Chondrocyte (in vitro differentiated cells): ENCODE measurements around the gene CPD. TPM values are rescaled to one million over a fixed set of nuclear protein-coding genes. Genes with fewer than 3 reads are reported as not detected.

ENCODE experiments used
- DNase-seq: peaks from one replicate; pipeline ENCODE4 v3.0.0; 2021; ENCODE audit warnings: mixed read lengths, low spot score
- H3K27ac Mint-ChIP-seq: one replicate; pipeline ENCODE4 v1.8.0; 2021; ENCODE audit warnings: mild to moderate bottlenecking, moderate library complexity, mixed read lengths; ENCODE audit not compliant: unreplicated experiment
- H3K27me3 Mint-ChIP-seq: 2 replicates; pipeline ENCODE4 v1.8.0; 2021; ENCODE audit warnings: low read depth, mixed read lengths
- H3K36me3 Mint-ChIP-seq: 2 replicates; pipeline ENCODE4 v1.8.0; 2021; ENCODE audit warnings: low read depth, mixed read lengths
- H3K4me1 Mint-ChIP-seq: 2 replicates; pipeline ENCODE4 v1.8.0; 2021; ENCODE audit warnings: low read depth, mild to moderate bottlenecking, mixed read lengths
- H3K4me3 Mint-ChIP-seq: one replicate; pipeline ENCODE4 v1.8.0; 2021; ENCODE audit warnings: mild to moderate bottlenecking, moderate library complexity, mixed read lengths; ENCODE audit not compliant: unreplicated experiment
- H3K9me3 Mint-ChIP-seq: 2 replicates; pipeline ENCODE4 v1.8.0; 2021; ENCODE audit warnings: low read depth, mixed read lengths
- total RNA-seq: library from RNA; stranded (reverse); gene quantifications from 3 replicates; pipeline ENCODE4 v1.2.1, GENCODE V29; 2021
- TF ChIP-seq, protein P1 (sequence below): fragments of 200-600 bp; sonication (generic); IDR thresholded peaks from 2 replicates; pipeline ENCODE4 v1.5.0; 2021; ENCODE audit warnings: antibody characterized with exemption, mild to moderate bottlenecking, moderate library complexity

Gene CPD
- total RNA-seq, 1 donor from 2014 or later, result 78.1 TPM

DNA sequence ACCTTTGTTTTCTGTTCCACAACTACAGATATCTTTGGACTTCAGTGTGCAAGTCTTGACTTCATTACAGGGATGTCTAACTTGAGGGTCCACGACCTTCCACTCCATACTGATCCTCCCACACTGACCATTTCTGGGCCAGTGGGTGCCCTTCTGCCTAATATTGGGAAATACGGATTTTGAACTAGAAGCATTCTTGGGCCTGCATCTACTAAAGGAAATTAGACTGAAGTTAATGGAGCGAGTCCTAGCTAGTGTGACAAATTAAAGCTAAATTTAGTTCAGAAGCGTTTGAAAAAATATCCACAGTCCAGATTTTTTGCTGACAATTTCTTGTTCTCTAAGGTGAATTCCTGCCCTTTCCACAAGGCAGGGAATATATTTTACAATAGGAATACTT is 34.9 kb upstream of the CPD start:
- H3K4me1 Mint-ChIP-seq, result peaks cover 41% of the 10 kb centered on the region
- TF ChIP-seq, protein P1, sequence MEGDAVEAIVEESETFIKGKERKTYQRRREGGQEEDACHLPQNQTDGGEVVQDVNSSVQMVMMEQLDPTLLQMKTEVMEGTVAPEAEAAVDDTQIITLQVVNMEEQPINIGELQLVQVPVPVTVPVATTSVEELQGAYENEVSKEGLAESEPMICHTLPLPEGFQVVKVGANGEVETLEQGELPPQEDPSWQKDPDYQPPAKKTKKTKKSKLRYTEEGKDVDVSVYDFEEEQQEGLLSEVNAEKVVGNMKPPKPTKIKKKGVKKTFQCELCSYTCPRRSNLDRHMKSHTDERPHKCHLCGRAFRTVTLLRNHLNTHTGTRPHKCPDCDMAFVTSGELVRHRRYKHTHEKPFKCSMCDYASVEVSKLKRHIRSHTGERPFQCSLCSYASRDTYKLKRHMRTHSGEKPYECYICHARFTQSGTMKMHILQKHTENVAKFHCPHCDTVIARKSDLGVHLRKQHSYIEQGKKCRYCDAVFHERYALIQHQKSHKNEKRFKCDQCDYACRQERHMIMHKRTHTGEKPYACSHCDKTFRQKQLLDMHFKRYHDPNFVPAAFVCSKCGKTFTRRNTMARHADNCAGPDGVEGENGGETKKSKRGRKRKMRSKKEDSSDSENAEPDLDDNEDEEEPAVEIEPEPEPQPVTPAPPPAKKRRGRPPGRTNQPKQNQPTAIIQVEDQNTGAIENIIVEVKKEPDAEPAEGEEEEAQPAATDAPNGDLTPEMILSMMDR, result no peak
- H3K27ac Mint-ChIP-seq, result no peak overlapping the region
- no peak for DNase-seq
- no peaks in the 10 kb centered on the region for H3K36me3 Mint-ChIP-seq
- H3K4me3 Mint-ChIP-seq, result no peak overlapping the region
- H3K9me3 Mint-ChIP-seq, result no peaks in the 10 kb centered on the region
- no peaks in the 10 kb centered on the region for H3K27me3 Mint-ChIP-seq

DNA sequence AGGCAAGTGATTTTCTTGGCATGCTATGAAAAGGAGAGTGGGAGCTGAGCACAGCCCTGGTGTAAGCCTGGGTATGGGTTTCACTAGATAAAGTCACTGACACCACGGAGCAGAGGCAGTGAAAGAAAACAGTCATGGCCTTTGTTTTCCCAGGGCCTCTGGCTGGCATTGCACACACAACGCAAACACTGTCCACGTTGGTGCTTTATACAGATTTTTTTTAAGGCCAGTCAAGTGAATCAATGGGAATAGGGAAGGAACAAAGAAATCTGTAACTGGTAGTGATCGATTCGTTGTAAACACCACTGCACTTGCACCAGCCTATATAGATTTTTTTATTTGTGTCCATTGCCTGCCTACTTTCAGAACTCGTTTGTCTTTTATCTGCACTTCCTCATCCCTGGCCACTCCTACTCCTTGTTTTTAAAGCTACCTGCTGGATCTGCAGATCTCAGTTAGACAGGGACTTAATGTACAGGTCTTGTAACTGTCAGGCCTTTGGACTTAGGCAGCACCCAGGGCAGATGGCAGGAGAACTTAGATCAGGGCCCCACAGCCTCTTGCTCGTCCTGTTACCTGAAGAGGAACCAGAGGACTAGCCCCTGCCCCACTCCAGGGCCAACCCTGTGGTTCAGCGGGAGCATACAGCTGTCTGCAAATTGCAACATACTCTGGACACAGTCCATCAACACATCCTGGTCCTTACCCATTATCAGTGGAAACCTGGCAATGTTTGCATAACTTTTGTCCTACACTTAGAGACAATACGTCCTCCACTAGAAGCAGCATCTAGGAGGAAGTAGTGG is 34.2 kb upstream of the CPD start:
- Mint-ChIP-seq H3K27me3 (no peaks in the 10 kb centered on the region), H3K36me3 (no peaks in the 10 kb centered on the region), H3K4me3 (no peak overlapping the region), H3K4me1 (peaks cover 39% of the 10 kb centered on the region), H3K9me3 (no peaks in the 10 kb centered on the region), H3K27ac (peak overlapping the region; percentile 45)
- no peak for DNase-seq
- TF ChIP-seq, protein P1, result no peak

DNA sequence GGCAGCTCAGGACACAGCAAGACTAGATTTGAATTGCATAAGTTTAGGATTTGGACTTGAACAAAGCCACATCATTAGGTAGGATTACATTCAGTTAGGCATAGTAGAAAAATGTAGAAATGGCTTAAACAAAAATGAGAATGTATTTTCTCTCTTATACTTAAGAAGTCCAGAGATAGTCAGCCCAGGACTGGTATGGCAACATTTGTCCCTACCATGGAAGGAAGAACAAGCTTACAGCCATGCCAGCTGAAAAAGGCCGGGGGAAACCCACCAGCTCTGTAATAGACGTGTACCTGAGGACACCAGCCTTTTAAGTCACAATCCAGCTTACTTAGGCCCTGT is 33.7 kb upstream of the CPD start:
- peak overlapping the region; percentile 22 for H3K27ac Mint-ChIP-seq
- peaks cover 34% of the 10 kb centered on the region for H3K4me1 Mint-ChIP-seq
- H3K36me3 Mint-ChIP-seq, result no peaks in the 10 kb centered on the region
- H3K27me3 Mint-ChIP-seq, result no peaks in the 10 kb centered on the region
- TF ChIP-seq, protein P1, result no peak
- H3K4me3 Mint-ChIP-seq, result no peak overlapping the region
- H3K9me3 Mint-ChIP-seq, result no peaks in the 10 kb centered on the region
- no peak for DNase-seq

DNA sequence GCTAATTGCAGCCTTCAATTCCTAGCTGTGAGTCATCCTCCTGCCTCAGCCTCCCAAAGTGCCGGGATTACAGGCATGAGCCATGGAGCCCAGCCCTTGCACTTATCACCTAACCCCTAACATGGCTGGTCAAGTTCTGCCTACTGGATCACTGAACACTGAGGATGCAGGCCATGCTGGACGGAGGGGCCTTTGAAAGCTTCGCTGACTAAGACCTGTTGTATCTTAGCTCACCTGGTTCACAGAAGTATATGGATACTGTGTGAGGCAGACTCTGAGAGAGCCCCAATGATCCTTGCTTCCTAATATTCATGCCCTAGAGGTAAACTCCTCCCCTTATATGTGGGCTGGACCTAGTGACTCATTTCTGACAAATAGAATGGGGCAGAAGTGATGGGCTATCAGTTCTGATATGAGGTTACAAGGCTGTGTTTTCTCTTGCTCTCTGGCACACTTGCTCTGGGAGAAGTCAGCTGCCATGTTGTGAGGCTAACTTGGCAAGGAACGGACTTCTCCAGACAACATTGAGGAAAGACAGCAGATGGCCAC is 33.1 kb upstream of the CPD start:
- TF ChIP-seq, protein P1, result no peak
- no peak overlapping the region for H3K4me3 Mint-ChIP-seq
- H3K27me3 Mint-ChIP-seq, result no peaks in the 10 kb centered on the region
- peaks cover 29% of the 10 kb centered on the region for H3K4me1 Mint-ChIP-seq
- H3K9me3 Mint-ChIP-seq, result no peaks in the 10 kb centered on the region
- no peaks in the 10 kb centered on the region for H3K36me3 Mint-ChIP-seq
- no peak overlapping the region for H3K27ac Mint-ChIP-seq
- DNase-seq, result no peak

DNA sequence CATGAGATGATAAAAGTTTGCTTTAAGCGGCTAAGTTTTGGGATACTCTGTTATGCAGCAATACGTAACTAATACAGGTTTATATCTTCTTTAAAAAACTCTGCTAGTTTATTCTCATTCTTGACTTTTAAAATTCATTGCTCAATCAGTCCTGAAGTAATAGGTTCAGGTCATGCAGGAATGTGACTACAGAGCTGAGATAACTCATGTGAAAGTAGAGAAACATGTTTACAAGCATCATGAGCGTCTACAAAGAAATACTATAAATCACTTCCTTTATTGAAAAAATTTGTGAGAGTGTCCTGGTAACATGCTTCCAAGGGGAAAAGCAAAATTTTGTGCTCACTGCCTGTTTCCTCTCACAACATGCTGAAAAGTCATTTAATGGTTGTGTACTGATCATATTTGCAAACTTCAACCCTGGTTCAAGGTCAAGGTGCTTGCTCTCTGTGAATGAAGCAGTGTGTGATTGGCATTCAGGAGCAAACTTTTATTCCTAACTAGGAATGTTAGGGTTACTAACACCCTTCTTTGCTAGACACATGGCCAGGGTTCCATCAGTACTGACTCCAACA is 32.4 kb upstream of the CPD start:
- Mint-ChIP-seq H3K4me1 (peaks cover 22% of the 10 kb centered on the region), H3K36me3 (no peaks in the 10 kb centered on the region), H3K9me3 (no peaks in the 10 kb centered on the region), H3K4me3 (no peak overlapping the region), H3K27me3 (no peaks in the 10 kb centered on the region), H3K27ac (no peak overlapping the region)
- no peak for DNase-seq
- TF ChIP-seq, protein P1, result no peak
